Astrocyte of the cerebellum (primary cell): ENCODE results near the gene SEPTIN1.
"Not testable (repeated sequence)": the region's sequence is repeated elsewhere in the genome, so short reads cannot be mapped to it uniquely, and the experiment has no call there.

Experiments
- DNase-seq: peaks from one replicate; pipeline ENCODE4 v3.0.0-alpha.2; 2011; ENCODE audit warnings: low read depth
- H3K4me3 ChIP-seq: 2 replicates; pipeline ENCODE4 v1.5.1; 2011; ENCODE audit warnings: mild to moderate bottlenecking, low read depth, low read length, moderate library complexity
- CTCF ChIP-seq: IDR thresholded peaks from 2 replicates; pipeline ENCODE4 v1.5.1; 2012; ENCODE audit warnings: low read length, low read depth, moderate library complexity, mild to moderate bottlenecking; ENCODE audit errors: missing control alignments
- in situ Hi-C: cut with HindIII; loops from 2 replicates; pipeline ENCODE4 v1.10.0; 2017; ENCODE audit warnings: low sequenced_read_pairs

SEPTIN1 gene

GRCh38 chr16:30401768-30402425, 19.5 kb upstream of the SEPTIN1 start:
- TF ChIP-seq CTCF: no peak
- no peak overlapping the region for H3K4me3 ChIP-seq
- DNase-seq: no peak
- in situ Hi-C loops: no loop called here

- H3K4me3 ChIP-seq: peak overlapping the region; percentile 51
- in situ Hi-C loops: loop anchor here (10.0 kb wide), 1 partner anchor 325 kb away; the partner anchor contains the start of gene PPP4C
- TF ChIP-seq CTCF: no peak
- no peak for DNase-seq
These were observed 17.2 kb upstream of the SEPTIN1 start for GRCh38 chr16:30399435-30400186.

GRCh38 chr16:30398661-30399434, 16.5 kb upstream of the SEPTIN1 start:
- DNase-seq: no peak
- no peak overlapping the region for H3K4me3 ChIP-seq
- in situ Hi-C loops: loop anchor here (10.0 kb wide), 1 partner anchor 324 kb away; the partner anchor contains the start of gene PPP4C
- no peak for TF ChIP-seq CTCF

- TF ChIP-seq CTCF: no peak
- no peak for DNase-seq
- in situ Hi-C loops: loop anchor here (10.0 kb wide), 1 partner anchor 323 kb away; the partner anchor contains the start of gene PPP4C
- H3K4me3 ChIP-seq: no peak overlapping the region
These were observed 15.7 kb upstream of the SEPTIN1 start for GRCh38 chr16:30397776-30398660.

- TF ChIP-seq CTCF: no peak
- DNase-seq: no peak
- H3K4me3 ChIP-seq: no peak overlapping the region
- in situ Hi-C loops: loop anchor here (10.0 kb wide), 1 partner anchor 322 kb away; the partner anchor contains the start of gene PPP4C
These were observed 14.7 kb upstream of the SEPTIN1 start for GRCh38 chr16:30397056-30397455.

- DNase-seq, H3K4me3 ChIP-seq: not testable (repeated sequence)
- in situ Hi-C loops: loop anchor here (10.0 kb wide), 1 partner anchor 322 kb away; the partner anchor contains the start of gene PPP4C
These were observed 14.3 kb upstream of the SEPTIN1 start for GRCh38 chr16:30396627-30397026.
